NB4 (cell line): ENCODE results near the gene FOXL1.

Experiments used
- DNase-seq: peaks from one replicate; pipeline ENCODE4 v3.0.0; 2010; ENCODE audit warnings: low read depth
- H3K4me3 ChIP-seq: one replicate; pipeline ENCODE4 v1.5.1; 2011; ENCODE audit warnings: mild to moderate bottlenecking, low read depth, low read length, moderate library complexity
- MAX ChIP-seq: IDR thresholded peaks from 2 replicates; pipeline ENCODE4 v1.6.1; 2011; ENCODE audit warnings: low read depth, low read length
- MYC ChIP-seq: IDR thresholded peaks from 2 replicates; pipeline ENCODE4 v1.6.1; 2011; ENCODE audit warnings: low read depth, low read length
- POLR2A ChIP-seq: IDR thresholded peaks from 2 replicates; pipeline ENCODE4 v1.6.1; 2011; ENCODE audit warnings: mild to moderate bottlenecking; ENCODE audit not compliant: insufficient read length; ENCODE audit errors: extremely low read depth
- TF ChIP-seq, protein P1 (sequence below): IDR thresholded peaks from one replicate; pipeline ENCODE4 v1.5.1; 2012; ENCODE audit warnings: low read depth, low read length

Gene FOXL1

DNA sequence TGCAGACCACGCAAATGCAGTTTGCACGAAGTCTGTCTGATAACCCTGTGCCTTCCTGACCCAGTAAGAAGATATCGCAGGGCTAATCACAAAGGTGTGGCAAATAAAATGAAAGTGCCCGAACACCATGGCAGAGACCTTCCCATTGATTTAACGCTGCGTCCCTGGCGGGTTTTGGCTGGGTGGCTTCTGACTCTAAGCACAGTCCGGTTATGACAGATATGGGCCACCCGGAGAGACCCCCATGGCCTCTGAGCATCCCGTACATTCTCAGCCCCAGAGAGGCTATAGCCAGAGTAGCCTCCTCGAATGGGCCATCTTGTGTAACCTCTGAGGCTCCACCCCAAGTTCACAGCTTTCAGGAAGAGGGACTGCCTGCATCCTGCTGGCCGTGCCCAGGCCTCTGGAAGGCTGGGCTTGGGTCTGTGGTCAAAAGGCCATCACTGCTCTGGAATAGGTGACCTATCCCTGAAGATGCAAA, 6.3 kb upstream of the FOXL1 start:
- DNase-seq = no peak
- TF ChIP-seq MAX = no peak
- no peak for TF ChIP-seq POLR2A
- TF ChIP-seq, protein P1, sequence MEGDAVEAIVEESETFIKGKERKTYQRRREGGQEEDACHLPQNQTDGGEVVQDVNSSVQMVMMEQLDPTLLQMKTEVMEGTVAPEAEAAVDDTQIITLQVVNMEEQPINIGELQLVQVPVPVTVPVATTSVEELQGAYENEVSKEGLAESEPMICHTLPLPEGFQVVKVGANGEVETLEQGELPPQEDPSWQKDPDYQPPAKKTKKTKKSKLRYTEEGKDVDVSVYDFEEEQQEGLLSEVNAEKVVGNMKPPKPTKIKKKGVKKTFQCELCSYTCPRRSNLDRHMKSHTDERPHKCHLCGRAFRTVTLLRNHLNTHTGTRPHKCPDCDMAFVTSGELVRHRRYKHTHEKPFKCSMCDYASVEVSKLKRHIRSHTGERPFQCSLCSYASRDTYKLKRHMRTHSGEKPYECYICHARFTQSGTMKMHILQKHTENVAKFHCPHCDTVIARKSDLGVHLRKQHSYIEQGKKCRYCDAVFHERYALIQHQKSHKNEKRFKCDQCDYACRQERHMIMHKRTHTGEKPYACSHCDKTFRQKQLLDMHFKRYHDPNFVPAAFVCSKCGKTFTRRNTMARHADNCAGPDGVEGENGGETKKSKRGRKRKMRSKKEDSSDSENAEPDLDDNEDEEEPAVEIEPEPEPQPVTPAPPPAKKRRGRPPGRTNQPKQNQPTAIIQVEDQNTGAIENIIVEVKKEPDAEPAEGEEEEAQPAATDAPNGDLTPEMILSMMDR = no peak
- no peak for TF ChIP-seq MYC
- H3K4me3 ChIP-seq = no peak overlapping the region

GRCh38 chr16:86572606-86573005, 5.7 kb upstream of the FOXL1 start:
- TF ChIP-seq, protein P1 = no peak
- TF ChIP-seq MYC (no peak), MAX (no peak), POLR2A (no peak)
- no peak overlapping the region for H3K4me3 ChIP-seq
- no peak for DNase-seq

GRCh38 chr16:86573215-86573614, 5.1 kb upstream of the FOXL1 start:
- TF ChIP-seq MAX = no peak
- no peak for TF ChIP-seq MYC
- no peak for TF ChIP-seq POLR2A
- TF ChIP-seq, protein P1 = no peak
- no peak overlapping the region for H3K4me3 ChIP-seq
- DNase-seq = no peak

DNA sequence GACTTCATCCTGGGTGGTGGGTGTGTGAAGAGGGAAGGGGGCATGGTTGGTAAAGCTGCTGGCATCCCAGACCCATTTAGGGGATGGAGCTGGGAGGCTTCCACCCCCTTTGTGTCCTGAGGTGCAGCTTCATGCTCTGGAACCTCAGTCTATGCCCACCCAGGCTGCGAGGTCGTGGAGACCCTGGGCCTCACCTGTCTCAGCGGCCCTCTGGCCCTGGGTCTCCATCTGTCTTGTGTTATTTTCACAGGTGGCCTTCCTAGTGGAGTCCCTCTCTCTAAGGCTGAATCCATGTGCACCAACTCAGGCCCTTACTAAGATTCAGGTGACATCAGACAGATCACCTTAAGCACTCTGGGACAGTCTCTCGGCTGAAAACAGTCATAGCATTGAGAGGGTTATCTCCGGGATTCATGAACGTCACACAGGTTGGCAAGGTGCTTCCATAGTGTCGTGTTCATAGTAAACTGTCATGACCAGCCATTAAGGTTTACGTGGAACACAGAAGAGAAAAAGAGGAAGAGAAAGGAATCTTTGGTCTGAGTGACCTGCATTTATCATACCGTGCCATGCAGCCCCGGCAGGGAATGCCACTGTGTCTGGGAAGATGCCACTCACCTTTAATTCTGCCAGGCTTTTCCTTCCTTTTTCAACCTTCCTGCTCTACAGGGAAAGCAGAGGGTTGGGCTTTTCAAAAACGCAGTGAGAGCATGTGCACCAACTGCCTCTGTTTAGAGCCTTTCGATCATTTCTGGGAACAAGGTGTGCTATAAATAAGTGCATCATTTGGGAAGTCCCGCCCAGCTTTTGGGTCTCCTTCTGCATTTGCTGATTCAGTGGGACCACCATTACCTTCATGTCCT, 4.5 kb upstream of the FOXL1 start:
- no peak for TF ChIP-seq POLR2A
- no peak for TF ChIP-seq MYC
- no peak overlapping the region for H3K4me3 ChIP-seq
- DNase-seq = no peak

- no peak for DNase-seq
- TF ChIP-seq, protein P1 = no peak
- TF ChIP-seq MYC (no peak), POLR2A (no peak), MAX (no peak)
- H3K4me3 ChIP-seq = no peak overlapping the region
These were observed 3.7 kb upstream of the FOXL1 start for GRCh38 chr16:86574646-86575045.

DNA sequence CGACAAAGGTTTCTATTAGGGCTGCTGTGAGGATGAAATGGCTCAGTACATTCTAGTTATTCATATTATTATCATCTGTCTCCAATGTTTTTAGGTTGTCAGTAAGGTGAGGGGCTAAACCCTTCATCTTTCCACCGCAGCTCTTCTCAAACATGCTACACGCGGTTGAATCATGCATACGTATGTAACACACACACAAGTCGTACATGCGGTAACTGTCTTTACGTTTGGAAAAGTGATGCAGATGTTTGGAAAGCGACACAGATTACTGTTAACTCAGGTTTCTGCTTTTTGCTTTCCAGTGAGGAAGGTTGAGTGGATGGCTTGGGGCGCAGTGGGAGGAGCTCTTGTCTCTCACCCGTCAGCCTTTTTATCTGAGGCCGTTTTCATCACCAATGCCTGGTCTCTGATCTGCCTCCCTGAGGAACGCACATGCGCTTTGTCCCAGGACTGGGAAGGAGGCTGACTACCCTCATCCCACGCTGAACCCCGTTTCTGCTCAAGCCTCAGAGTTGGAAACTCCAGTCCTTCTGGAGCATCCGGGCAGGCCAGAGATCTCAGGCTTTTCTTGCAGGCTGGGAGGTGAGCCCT, 3.2 kb upstream of the FOXL1 start:
- H3K4me3 ChIP-seq = no peak overlapping the region
- DNase-seq = no peak
- TF ChIP-seq POLR2A (no peak), MYC (no peak), MAX (no peak)
- TF ChIP-seq, protein P1 = no peak
